GM12872 (cell line): Measurements from ENCODE around the gene FLOT2.

ENCODE experiments used
- TF ChIP-seq, protein P1 (sequence below): IDR thresholded peaks from 3 replicates; pipeline ENCODE4 v1.5.1; 2011; ENCODE audit warnings: low read depth, mild to moderate bottlenecking, low read length, moderate library complexity; ENCODE audit not compliant: insufficient read depth

FLOT2 gene

DNA sequence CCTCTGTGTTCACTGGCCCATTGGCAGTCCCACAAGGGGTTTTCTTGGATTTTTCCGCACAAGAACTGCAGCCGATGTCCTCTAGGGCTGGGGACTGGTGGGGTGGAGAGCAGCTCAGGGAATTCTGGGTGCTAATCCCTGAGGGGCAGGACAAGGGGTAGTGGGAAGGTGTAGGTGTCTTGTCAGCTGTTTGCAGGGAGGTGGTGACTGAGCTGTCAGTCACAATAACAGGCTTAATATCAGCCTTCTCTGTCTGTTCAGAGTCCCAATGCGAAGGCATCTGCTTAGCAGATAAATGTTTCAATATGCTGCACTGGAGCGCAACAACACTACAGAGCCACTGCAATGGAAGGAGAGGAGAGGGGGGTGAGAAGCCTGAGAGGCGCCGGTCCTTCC, 15.4 kb upstream of the FLOT2 start:
- TF ChIP-seq, protein P1, sequence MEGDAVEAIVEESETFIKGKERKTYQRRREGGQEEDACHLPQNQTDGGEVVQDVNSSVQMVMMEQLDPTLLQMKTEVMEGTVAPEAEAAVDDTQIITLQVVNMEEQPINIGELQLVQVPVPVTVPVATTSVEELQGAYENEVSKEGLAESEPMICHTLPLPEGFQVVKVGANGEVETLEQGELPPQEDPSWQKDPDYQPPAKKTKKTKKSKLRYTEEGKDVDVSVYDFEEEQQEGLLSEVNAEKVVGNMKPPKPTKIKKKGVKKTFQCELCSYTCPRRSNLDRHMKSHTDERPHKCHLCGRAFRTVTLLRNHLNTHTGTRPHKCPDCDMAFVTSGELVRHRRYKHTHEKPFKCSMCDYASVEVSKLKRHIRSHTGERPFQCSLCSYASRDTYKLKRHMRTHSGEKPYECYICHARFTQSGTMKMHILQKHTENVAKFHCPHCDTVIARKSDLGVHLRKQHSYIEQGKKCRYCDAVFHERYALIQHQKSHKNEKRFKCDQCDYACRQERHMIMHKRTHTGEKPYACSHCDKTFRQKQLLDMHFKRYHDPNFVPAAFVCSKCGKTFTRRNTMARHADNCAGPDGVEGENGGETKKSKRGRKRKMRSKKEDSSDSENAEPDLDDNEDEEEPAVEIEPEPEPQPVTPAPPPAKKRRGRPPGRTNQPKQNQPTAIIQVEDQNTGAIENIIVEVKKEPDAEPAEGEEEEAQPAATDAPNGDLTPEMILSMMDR = no peak

- TF ChIP-seq, protein P1 = peak; percentile 40; the same call in 1 of the 3 replicates
Observed at GRCh38 chr17:28912281-28912937, 14.9 kb upstream of the FLOT2 start.

GRCh38 chr17:28911411-28912045, 14.0 kb upstream of the FLOT2 start:
- TF ChIP-seq, protein P1 = no peak

- TF ChIP-seq, protein P1 = no peak
Observed at GRCh38 chr17:28910534-28910933, 13.0 kb upstream of the FLOT2 start.

- TF ChIP-seq, protein P1 = no peak
Observed at GRCh38 chr17:28908640-28909167, 11.2 kb upstream of the FLOT2 start.

DNA sequence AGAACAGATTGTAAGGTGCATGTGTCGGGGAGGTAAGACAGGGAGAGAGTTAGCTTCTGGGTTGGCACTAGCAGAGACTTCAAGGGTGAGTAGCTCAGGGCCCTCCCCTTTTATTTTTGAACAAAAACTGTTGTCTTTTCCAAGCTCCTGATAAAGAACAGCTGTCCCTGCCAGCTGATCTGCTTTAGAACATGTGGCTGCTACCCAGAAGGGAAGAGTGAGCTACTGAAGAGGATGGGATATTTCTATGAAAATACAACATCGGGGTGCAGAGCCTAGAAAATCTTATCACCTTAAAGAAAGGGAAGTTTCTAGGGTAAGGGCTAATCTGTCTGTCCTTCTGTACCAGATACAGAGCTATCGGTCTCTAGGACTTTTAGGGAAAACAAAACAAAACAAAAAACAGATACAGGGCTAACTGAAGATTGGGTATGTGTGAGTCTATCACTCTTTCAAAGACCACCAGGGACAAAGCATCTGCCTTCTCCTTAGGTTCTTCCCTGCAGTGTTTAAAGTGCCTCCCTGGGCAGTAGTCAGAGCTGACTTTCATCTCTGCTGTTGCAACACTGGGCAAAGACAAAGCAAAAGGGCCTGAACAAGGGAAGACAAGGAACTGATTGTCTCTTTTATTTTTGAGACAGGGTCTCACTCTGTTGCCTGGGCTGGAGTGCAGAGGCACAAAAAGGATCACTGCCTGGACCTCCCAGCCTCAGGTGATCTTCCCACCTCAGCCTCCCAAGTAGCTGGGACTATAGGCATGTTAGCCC, 10.4 kb upstream of the FLOT2 start:
- TF ChIP-seq, protein P1 = no peak
